OCI-LY7 (cell line): ENCODE data around the gene FOXN3. TPM values are rescaled to one million over a fixed set of nuclear protein-coding genes. Genes with fewer than 3 reads are reported as not detected.

Experiments
- BruUV-seq: library from RNA; stranded (reverse); fragments of 400-500 nt; replicated peaks from 2 replicates; lab custom pipeline; 2021; lab: Mats Ljungman, UMichigan
- CTCF ChIA-PET: fragments of 300-600 bp; sonication (Branson Sonifier 250); formaldehyde crosslinking; loops from one replicate; lab custom pipeline; 2022; ENCODE audit warnings: antibody characterized with exemption; ENCODE audit not compliant: unreplicated experiment; lab: Charles Lee
- POLR2A ChIA-PET: fragments of 300-600 bp; sonication (Branson Sonifier 250); formaldehyde crosslinking; loops from one replicate; lab custom pipeline; 2022; ENCODE audit warnings: antibody characterized with exemption; lab: Charles Lee
- DNase-seq: peaks from one replicate; pipeline ENCODE4 v3.0.0-alpha.2; 2015; ENCODE audit warnings: low spot score
- H2AFZ ChIP-seq: fragments of 200-600 bp; sonication (generic), shearing (Covaris generic); 2 replicates; pipeline ENCODE4 v1.6.1; 2014; ENCODE audit warnings: mild to moderate bottlenecking, antibody characterized with exemption, low read length, moderate library complexity
- H3K27ac ChIP-seq: fragments of 200-600 bp; sonication (generic); 2 replicates; pipeline ENCODE4 v1.5.1; 2014; ENCODE audit warnings: mixed run types, low read depth, mild to moderate bottlenecking, moderate library complexity, low read length, inconsistent platforms; ENCODE audit not compliant: poor library complexity, severe bottlenecking
- H3K36me3 ChIP-seq: fragments of 200-600 bp; sonication (generic); 2 replicates; pipeline ENCODE4 v1.6.1; 2014; ENCODE audit warnings: mild to moderate bottlenecking, antibody characterized with exemption, low read length, moderate library complexity, mixed read lengths; ENCODE audit not compliant: insufficient read depth
- H3K4me1 ChIP-seq: fragments of 200-600 bp; sonication (generic); 2 replicates; pipeline ENCODE4 v1.5.1; 2014; ENCODE audit warnings: mild to moderate bottlenecking, low read length; ENCODE audit not compliant: insufficient read depth, poor library complexity, severe bottlenecking
- H3K4me2 ChIP-seq: fragments of 200-600 bp; sonication (generic); 2 replicates; pipeline ENCODE4 v1.6.1; 2014; ENCODE audit warnings: mild to moderate bottlenecking, low read length
- H3K4me3 ChIP-seq: fragments of 200-600 bp; sonication (generic); 2 replicates; pipeline ENCODE4 v1.5.1; 2014; ENCODE audit warnings: mild to moderate bottlenecking, low read depth, low read length; ENCODE audit not compliant: poor library complexity, severe bottlenecking
- H3K79me2 ChIP-seq: fragments of 200-600 bp; sonication (generic); 2 replicates; pipeline ENCODE4 v1.6.1; 2016; ENCODE audit warnings: low read depth, mild to moderate bottlenecking, low read length, moderate library complexity, mixed read lengths; ENCODE audit not compliant: insufficient read depth
- H3K9me2 ChIP-seq: fragments of 200-600 bp; sonication (generic); 2 replicates; pipeline ENCODE4 v1.6.1; 2016; ENCODE audit warnings: mild to moderate bottlenecking, low read length, mixed read lengths; ENCODE audit not compliant: insufficient read depth
- H3K9me3 ChIP-seq: fragments of 200-600 bp; sonication (generic); 2 replicates; pipeline ENCODE4 v1.6.1; 2014; ENCODE audit warnings: mild to moderate bottlenecking, mixed run types, low read length, mixed read lengths
- H4K20me1 ChIP-seq: fragments of 200-600 bp; sonication (generic); 2 replicates; pipeline ENCODE4 v1.6.1; 2014; ENCODE audit warnings: mild to moderate bottlenecking, antibody characterized with exemption, low read length, moderate library complexity, mixed read lengths; ENCODE audit not compliant: insufficient read depth
- EZH2phosphoT487 ChIP-seq: fragments of 200-600 bp; sonication (generic); IDR thresholded peaks from 2 replicates; pipeline ENCODE4 v1.6.1; 2018; ENCODE audit warnings: low read depth, borderline replicate concordance, mild to moderate bottlenecking, mixed run types, antibody characterized with exemption, low read length, moderate library complexity, mixed read lengths
- intact Hi-C: fragments of 100-400 bp; cut with micrococcal nuclease; formaldehyde crosslinking; loops from one replicate; pipeline ENCODE4 v1.10.0; 2022; ENCODE audit not compliant: unreplicated experiment
- total RNA-seq, 2 experiments: library from RNA; depleted of rRNA in 1 of 2; stranded (reverse); fragments of >200 nt in 1 of 2; shearing (Covaris generic) in 1 of 2; gene quantifications; 2 replicates each; pipeline ENCODE4 v1.2.3, GENCODE V29; 2014 to 2022
- TF ChIP-seq, protein P1 (sequence below): fragments of 200-600 bp; sonication (generic); conservative IDR thresholded peaks from 2 replicates; pipeline ENCODE4 v1.5.1; 2014; ENCODE audit warnings: mild to moderate bottlenecking, antibody characterized with exemption, low read length, moderate library complexity, mixed read lengths

FOXN3 gene
- total RNA-seq, 2 experiments from 2014 or later, result 77.7 to 102 TPM

DNA sequence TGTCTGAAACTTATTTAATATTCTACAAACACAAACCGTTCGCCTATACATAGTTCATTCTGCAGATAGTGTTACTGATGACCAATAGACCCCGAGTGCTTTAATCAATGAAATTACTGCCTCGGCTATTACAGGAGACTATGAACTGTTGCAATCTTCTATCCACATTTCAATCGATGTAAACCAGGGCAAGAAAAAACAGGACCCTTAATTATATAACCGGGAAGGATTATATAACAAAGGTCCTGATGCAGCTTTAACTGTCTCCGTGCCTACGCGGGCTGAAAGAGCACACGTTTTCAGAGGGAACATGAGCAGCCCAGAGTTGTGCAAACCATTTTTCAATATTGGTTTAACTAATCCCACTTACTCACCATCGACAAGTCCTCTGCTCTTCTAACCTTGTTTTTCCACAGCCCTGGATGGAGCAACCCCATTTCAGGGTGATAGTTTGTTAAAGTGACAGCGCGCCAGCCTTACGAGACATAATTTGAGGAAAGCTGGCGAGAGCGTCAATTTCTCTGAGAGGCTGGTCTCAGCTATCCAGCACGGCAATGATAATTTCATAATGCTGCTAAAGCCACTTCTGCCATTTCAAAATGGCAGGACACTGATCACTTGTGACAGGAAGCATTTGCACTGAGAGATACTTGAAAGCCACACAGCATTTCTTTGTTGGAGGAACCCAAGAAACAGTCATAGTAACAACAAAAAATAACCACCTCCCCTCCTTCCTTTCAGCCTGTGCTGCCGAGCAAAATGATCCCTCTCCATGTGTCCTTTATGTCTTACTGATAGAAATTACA lies 184.6 kb downstream of the FOXN3 start:
- no peak overlapping the region for H3K27ac ChIP-seq
- TF ChIP-seq, protein P1, sequence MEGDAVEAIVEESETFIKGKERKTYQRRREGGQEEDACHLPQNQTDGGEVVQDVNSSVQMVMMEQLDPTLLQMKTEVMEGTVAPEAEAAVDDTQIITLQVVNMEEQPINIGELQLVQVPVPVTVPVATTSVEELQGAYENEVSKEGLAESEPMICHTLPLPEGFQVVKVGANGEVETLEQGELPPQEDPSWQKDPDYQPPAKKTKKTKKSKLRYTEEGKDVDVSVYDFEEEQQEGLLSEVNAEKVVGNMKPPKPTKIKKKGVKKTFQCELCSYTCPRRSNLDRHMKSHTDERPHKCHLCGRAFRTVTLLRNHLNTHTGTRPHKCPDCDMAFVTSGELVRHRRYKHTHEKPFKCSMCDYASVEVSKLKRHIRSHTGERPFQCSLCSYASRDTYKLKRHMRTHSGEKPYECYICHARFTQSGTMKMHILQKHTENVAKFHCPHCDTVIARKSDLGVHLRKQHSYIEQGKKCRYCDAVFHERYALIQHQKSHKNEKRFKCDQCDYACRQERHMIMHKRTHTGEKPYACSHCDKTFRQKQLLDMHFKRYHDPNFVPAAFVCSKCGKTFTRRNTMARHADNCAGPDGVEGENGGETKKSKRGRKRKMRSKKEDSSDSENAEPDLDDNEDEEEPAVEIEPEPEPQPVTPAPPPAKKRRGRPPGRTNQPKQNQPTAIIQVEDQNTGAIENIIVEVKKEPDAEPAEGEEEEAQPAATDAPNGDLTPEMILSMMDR, result no peak
- no peak for TF ChIP-seq EZH2phosphoT487
- no peak for DNase-seq
- no peaks in the 10 kb centered on the region for H4K20me1 ChIP-seq
- no peak overlapping the region for H3K4me2 ChIP-seq
- H3K79me2 ChIP-seq, result no peaks in the 10 kb centered on the region
- H3K36me3 ChIP-seq, result no peaks in the 10 kb centered on the region; the same call in 1 of the 2 replicates
- no peak overlapping the region for H3K4me3 ChIP-seq
- BruUV-seq, result no TSS peak
- POLR2A ChIA-PET, result no interaction called here
- H3K9me2 ChIP-seq, result no peaks in the 10 kb centered on the region
- no peaks in the 10 kb centered on the region for H3K9me3 ChIP-seq
- H2AFZ ChIP-seq, result no peak overlapping the region
- intact Hi-C loops, result no loop called here
- CTCF ChIA-PET, result no interaction called here
- H3K4me1 ChIP-seq, result no peaks in the 10 kb centered on the region

DNA sequence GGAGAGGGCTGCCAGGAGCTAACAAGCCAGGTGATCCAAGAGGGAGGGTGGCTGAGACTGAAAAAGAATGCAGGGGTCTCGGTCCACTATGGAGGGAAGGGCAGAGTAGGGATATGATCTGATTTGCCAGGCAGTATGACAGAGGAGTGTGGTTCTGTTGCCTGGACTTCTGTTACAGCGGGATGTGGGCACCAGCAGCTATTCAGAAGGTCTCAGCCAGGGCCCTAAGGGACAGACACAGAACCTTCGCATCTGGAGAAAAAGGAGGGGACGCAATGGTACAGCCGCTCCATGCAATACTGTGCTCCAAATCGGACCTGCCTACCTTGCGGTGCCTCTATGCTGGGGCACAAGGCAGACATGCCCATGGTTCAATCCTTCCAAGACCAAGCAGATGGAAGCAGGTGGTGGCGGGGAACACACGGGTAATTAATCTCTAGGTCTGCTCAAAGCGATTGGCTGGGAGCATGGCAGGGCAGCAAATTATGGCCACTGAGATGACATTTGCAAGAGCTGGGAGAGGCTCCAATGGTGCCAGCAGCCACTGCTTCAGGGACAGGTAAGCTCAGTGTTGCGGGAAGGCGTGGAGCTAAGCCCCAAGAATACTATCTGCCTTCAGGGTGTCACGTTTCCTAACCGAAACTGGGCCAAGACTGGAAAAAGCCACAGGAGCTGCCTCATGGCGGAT lies 185.5 kb downstream of the FOXN3 start:
- Histone ChIP-seq H3K4me1 (no peaks in the 10 kb centered on the region), H2AFZ (no peak overlapping the region), H3K4me3 (no peak overlapping the region), H3K36me3 (no peaks in the 10 kb centered on the region; the same call in 1 of the 2 replicates), H3K79me2 (no peaks in the 10 kb centered on the region), H3K9me2 (no peaks in the 10 kb centered on the region), H4K20me1 (no peaks in the 10 kb centered on the region), H3K4me2 (no peak overlapping the region), H3K27ac (no peak overlapping the region), H3K9me3 (no peaks in the 10 kb centered on the region)
- POLR2A ChIA-PET, result interaction anchor here (0.5 to 1.4 kb wide), 2 partner anchors 21 to 265 kb away, joined by 3 read pairs; no protein-coding TSS in a partner anchor
- BruUV-seq, result no TSS peak
- DNase-seq, result no peak
- CTCF ChIA-PET, result no interaction called here
- TF ChIP-seq, protein P1, result no peak
- TF ChIP-seq EZH2phosphoT487, result no peak
- intact Hi-C loops, result no loop called here
